K562 (cell line): ENCODE data around the gene INHA. TPM values are rescaled to one million over a fixed set of nuclear protein-coding genes. Genes with fewer than 3 reads are reported as not detected.

Source experiments
- ATAC-seq: fragments of 200-7000 bp; cut with Tn5 transposase; 3 replicates; pipeline ENCODE4 v1.9.1; 2020; ENCODE audit warnings: moderate library complexity
- BruUV-seq: library from RNA; stranded (reverse); fragments of 400-500 nt; replicated peaks from 2 replicates; lab custom pipeline; 2021; lab: Mats Ljungman, UMichigan
- CTCF ChIA-PET: fragments of 300-600 bp; formaldehyde crosslinking; extraction: SDS; loops from one replicate; lab custom pipeline; 2021; ENCODE audit warnings: low intra/inter-chr PET ratio; lab: Yijun Ruan, JAX
- POLR2A ChIA-PET: fragments of 300-600, 350-650 bp; sonication (Branson Sonifier 250); formaldehyde crosslinking; extraction: SDS; loops from one replicate; lab custom pipeline; 2021; ENCODE audit warnings: antibody characterized with exemption, inconsistent platforms; lab: Yijun Ruan, JAX
- DNase-seq, 4 experiments: peaks; one replicate each; pipeline versions ENCODE4 v3.0.0 to v3.0.0-alpha.2; 2011 to 2018; ENCODE audit warnings: low spot score in 3 of 4, mixed read lengths in 3 of 4; ENCODE audit errors: extremely low read depth in 1 of 4
- FAIRE-seq: peaks from 2 replicates; lab custom pipeline; 2011; peaks lifted over from hg19 to GRCh38; lab: Jason Lieb, UNC
- H2AFZ ChIP-seq: 2 replicates; pipeline ENCODE4 v1.6.0; 2011; ENCODE audit warnings: low read depth, low read length, control low read depth, inconsistent platforms
- H3K27ac ChIP-seq: fragments of 200-600 bp; 3 replicates; pipeline ENCODE4 v1.8.0; 2011; ENCODE audit warnings: low read depth, mild to moderate bottlenecking, control low read depth, inconsistent platforms, low read length, moderate library complexity, mixed read lengths; ENCODE audit errors: extremely low read depth
- H3K27me3 ChIP-seq, 2 experiments: fragments of 300-600 bp in 1 of 2; 2 replicates in 1 of 2; 3 replicates in 1 of 2; pipeline versions ENCODE4 v1.6.0 to v1.8.0; 2011; ENCODE audit warnings: inconsistent platforms in 2 of 2, low read length in 2 of 2, mild to moderate bottlenecking in 1 of 2, mixed read lengths in 1 of 2, moderate library complexity in 1 of 2; ENCODE audit not compliant: control insufficient read depth in 2 of 2, insufficient read depth in 2 of 2
- H3K36me3 ChIP-seq: fragments of 300-600 bp; 3 replicates; pipeline ENCODE4 v1.8.0; 2011; ENCODE audit warnings: mild to moderate bottlenecking, low read length, inconsistent platforms; ENCODE audit not compliant: control insufficient read depth, insufficient read depth
- H3K4me1 ChIP-seq, 2 experiments: fragments of 200-600 bp in 1 of 2; replicated peaks in 1 of 2; 2 replicates in 1 of 2; 3 replicates in 1 of 2; pipeline versions ENCODE4 v1.5.1 to v1.8.0; 2011; ENCODE audit warnings: inconsistent platforms in 2 of 2, low read length in 2 of 2, mild to moderate bottlenecking in 1 of 2, mixed read lengths in 1 of 2, moderate library complexity in 1 of 2; ENCODE audit not compliant: control insufficient read depth in 2 of 2, insufficient read depth in 2 of 2
- H3K4me2 ChIP-seq: 2 replicates; pipeline ENCODE4 v1.6.1; 2011; ENCODE audit warnings: low read length, control low read depth, inconsistent platforms, mixed read lengths; ENCODE audit not compliant: insufficient read depth
- H3K4me3 ChIP-seq: fragments of 200-600 bp; sonication (generic), shearing (Covaris generic); 2 replicates; pipeline ENCODE4 v1.5.1; 2016; ENCODE audit warnings: control low read depth, inconsistent platforms
- H3K79me2 ChIP-seq: fragments of 200-600 bp; 3 replicates; pipeline ENCODE4 v1.8.0; 2011; ENCODE audit warnings: low read length, inconsistent platforms; ENCODE audit not compliant: control insufficient read depth, insufficient read depth
- H3K9ac ChIP-seq, 2 experiments: 2 replicates each; pipeline versions ENCODE4 v1.6.0 to v1.6.1; 2011; ENCODE audit warnings: low read depth in 2 of 2, low read length in 2 of 2, control low read depth in 1 of 2, inconsistent platforms in 1 of 2, mild to moderate bottlenecking in 1 of 2, mixed read lengths in 1 of 2; ENCODE audit not compliant: insufficient read depth in 1 of 2
- H3K9me1 ChIP-seq: one replicate; pipeline ENCODE4 v1.6.0; 2011; ENCODE audit warnings: inconsistent platforms, mild to moderate bottlenecking, low read length, moderate library complexity; ENCODE audit not compliant: control insufficient read depth, insufficient read depth
- H3K9me3 ChIP-seq: replicated peaks from 2 replicates; pipeline ENCODE4 v1.5.1; 2011; ENCODE audit warnings: low read depth, low read length, inconsistent platforms; ENCODE audit not compliant: control insufficient read depth, insufficient read depth
- H4K20me1 ChIP-seq: replicated peaks from 2 replicates; pipeline ENCODE4 v1.6.1; 2011; ENCODE audit warnings: low read length, inconsistent platforms, mixed read lengths; ENCODE audit not compliant: control insufficient read depth, insufficient read depth
- CBFA2T2 ChIP-seq: fragments of 450-650 bp; conservative IDR thresholded peaks from 2 replicates; pipeline ENCODE4 v1.6.1; 2017; ENCODE audit warnings: mild to moderate bottlenecking
- CBFA2T3 ChIP-seq: fragments of 450-650 bp; IDR thresholded peaks from 2 replicates; pipeline ENCODE4 v1.6.1; 2017
- CEBPB ChIP-seq: fragments of 450-650 bp; IDR thresholded peaks from 2 replicates; pipeline ENCODE4 v1.6.1; 2016; ENCODE audit warnings: missing genetic modification characterization, missing compliant biosample characterization
- NCOA6 ChIP-seq: fragments of 450-650 bp; IDR thresholded peaks from 2 replicates; pipeline ENCODE4 v1.6.1; 2017; ENCODE audit warnings: mild to moderate bottlenecking
- NCOR1 ChIP-seq: fragments of 450-650 bp; IDR thresholded peaks from 2 replicates; pipeline ENCODE4 v1.6.1; 2016; ENCODE audit warnings: mild to moderate bottlenecking, moderate library complexity
- NFE2L1 ChIP-seq: fragments of 450-650 bp; IDR thresholded peaks from 2 replicates; pipeline ENCODE4 v1.6.1; 2016; ENCODE audit warnings: missing genetic modification characterization, low read depth, mild to moderate bottlenecking, missing compliant biosample characterization, moderate library complexity, borderline replicate concordance
- RBM34 ChIP-seq: fragments of 200-400 bp; formaldehyde crosslinking; IDR thresholded peaks from 2 replicates; pipeline ENCODE4 v1.6.1; 2018; ENCODE audit warnings: low read length, borderline replicate concordance; ENCODE audit not compliant: insufficient read depth
- SNRNP70 ChIP-seq: fragments of 200-400 bp; formaldehyde crosslinking; optimal IDR thresholded peaks from 2 replicates; pipeline ENCODE3; 2017; ENCODE audit warnings: low read depth, low read length
- SRSF3 ChIP-seq: fragments of 200-400 bp; formaldehyde crosslinking; IDR thresholded peaks from 2 replicates; pipeline ENCODE4 v1.6.1; 2016; ENCODE audit warnings: mild to moderate bottlenecking, low read length, moderate library complexity; ENCODE audit not compliant: insufficient read depth
- WGBS: fragments of 100-300 bp; shearing (Covaris generic); methylation state at CpG from one replicate; pipeline ENCODE4 v1.1.6; 2016; ENCODE audit warnings: low coverage, mixed read lengths; ENCODE audit not compliant: insufficient coverage; ENCODE audit errors: missing lambda C conversion rate; 5-methylcytosine and 5-hydroxymethylcytosine counted together
- in situ Hi-C: fragments of 300-500 bp; cut with MboI; formaldehyde crosslinking; loops from 4 replicates; pipeline ENCODE4 v1.15.0; 2018; ENCODE audit warnings: inconsistent platforms, mixed read lengths
- intact Hi-C: fragments of 100-400 bp; cut with micrococcal nuclease; formaldehyde crosslinking; loops from 2 replicates; pipeline ENCODE4 v1.14.2; 2022
- polyA plus RNA-seq, 8 experiments: library from polyadenylated mRNA; depleted of rRNA in 4 of 8; stranded (reverse) in 5 of 8; unstranded in 3 of 8; fragments of >200 nt; fragmentation: Nextera tagmentation in 2 of 8; fragmentation: Illumina TruSeq in 1 of 8; extraction: Ambion mirVana in 2 of 8; extraction: Trizol in 1 of 8; gene quantifications; 2 replicates each; pipeline versions ENCODE4 v1.2.1 to v1.2.3, GENCODE V29; 2011 to 2014; ENCODE audit warnings: inconsistent platforms in 1 of 8, missing spikeins in 1 of 8
- total RNA-seq, 7 experiments: library from RNA; depleted of rRNA in 6 of 7; stranded (reverse); fragments of >200 nt in 6 of 7; fragmentation: Illumina TruSeq in 2 of 7; extraction: Trizol in 2 of 7; gene quantifications; 2 replicates each; pipeline versions ENCODE4 v1.2.1 to v1.2.3, GENCODE V29; 2011 to 2021; ENCODE audit warnings: low replicate concordance in 1 of 7
- TF ChIP-seq, protein P1 (sequence below), 2 experiments: fragments of 450-650 bp in 1 of 2; sonication (generic) in 1 of 2; formaldehyde crosslinking; conservative IDR thresholded peaks; 2 replicates each; pipeline versions ENCODE4 v1.4.0 to v1.8.1; 2020 to 2022; ENCODE audit warnings: mild to moderate bottlenecking in 1 of 2, missing genetic modification reagents in 1 of 2
- TF ChIP-seq, protein P2 (sequence below): fragments of 450-650 bp; IDR thresholded peaks from 2 replicates; pipeline ENCODE4 v1.6.1; 2017; ENCODE audit warnings: mild to moderate bottlenecking, moderate library complexity
- TF ChIP-seq, protein P3 (sequence below): sonication (generic); formaldehyde crosslinking; IDR thresholded peaks from 2 replicates; pipeline ENCODE4 v1.8.1; 2023; ENCODE audit warnings: mild to moderate bottlenecking, missing genetic modification reagents
- TF ChIP-seq, protein P4 (sequence below): sonication (generic); formaldehyde crosslinking; IDR thresholded peaks from 2 replicates; pipeline ENCODE4 v1.8.1; 2022; ENCODE audit warnings: missing genetic modification reagents
- TF ChIP-seq, protein P5 (sequence below): fragments of 450-650 bp; IDR thresholded peaks from 2 replicates; pipeline ENCODE4 v1.6.1; 2016

Gene INHA
- total and polyA plus RNA-seq, 9 of the 15 experiments (the other 6 are each of a cell fraction or from before 2014, with no cell fraction given) = 0.07 to 1.9 (median 0.40) TPM

DNA sequence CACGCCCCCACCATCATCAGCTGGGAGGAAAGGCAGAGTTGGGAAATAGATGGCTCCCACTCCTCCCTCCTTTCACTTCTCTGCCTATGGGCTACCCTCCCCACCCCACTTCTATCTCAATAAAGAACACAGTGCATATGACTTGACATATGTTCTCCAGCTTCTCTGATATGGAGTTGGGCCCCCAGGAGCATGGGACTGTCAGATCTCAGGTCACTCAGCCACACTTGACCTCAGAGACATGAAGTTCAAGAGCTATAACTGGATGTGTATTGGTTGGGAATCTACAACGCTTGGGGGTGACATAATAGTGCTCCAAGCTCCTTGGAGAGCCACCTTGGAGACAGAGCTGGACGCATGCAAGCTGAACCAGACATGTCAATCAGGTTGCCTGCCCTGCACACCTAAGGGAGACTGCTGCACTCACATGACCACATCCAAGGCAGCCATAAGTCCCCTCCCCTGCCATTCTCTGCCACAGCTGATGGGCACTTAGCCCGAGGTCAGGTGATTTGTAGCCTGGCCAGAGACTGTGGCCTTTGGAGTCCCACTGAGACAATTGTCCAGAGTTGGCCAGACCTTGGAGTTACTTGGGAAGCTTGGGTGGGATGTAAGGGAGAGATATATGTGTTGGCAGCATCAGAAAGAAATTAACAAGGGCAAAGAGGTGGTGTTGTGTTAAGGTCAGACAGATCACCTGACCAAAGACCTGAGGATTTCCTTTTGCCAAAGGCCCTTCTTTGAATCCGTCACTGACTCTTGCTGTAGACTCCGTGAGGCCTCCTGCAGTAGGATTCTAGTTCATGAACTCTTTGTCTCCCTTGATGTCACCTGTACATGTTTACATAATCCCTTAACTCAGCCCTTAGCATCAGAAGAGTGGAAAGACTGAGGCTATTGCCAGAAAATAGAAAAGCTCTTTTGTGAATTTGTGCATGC lies 3.7 kb downstream of the INHA start:
- Histone ChIP-seq H2AFZ (peak overlapping the region; percentile 84; the same call in 1 of the 2 replicates), H3K4me3 (no peak overlapping the region), H3K9ac (no peak overlapping the region; a peak in 1 of 4 replicates), H3K4me2 (peak overlapping the region; percentile 35; the same call in 1 of the 2 replicates), H3K27ac (no peak overlapping the region; the same call in 2 of the 3 replicates), H3K36me3 (no peaks in the 10 kb centered on the region), H4K20me1 (no peaks in the 10 kb centered on the region), H3K4me1 (peaks cover 40 to 48% of the 10 kb centered on the region in 2 experiments; a peak in 4 of 5 replicates), H3K79me2 (peaks cover 1% of the 10 kb centered on the region; the same call in 2 of the 3 replicates), H3K27me3 (no peaks in the 10 kb centered on the region), H3K9me3 (no peaks in the 10 kb centered on the region), H3K9me1 (no peaks in the 10 kb centered on the region)
- ChIA-PET POLR2A (interaction anchor here (1.1 to 1.2 kb wide), 2 partner anchors 18 to 21 kb away, joined by 8 read pairs; partner anchors contain the start of gene STK11IP), CTCF (no interaction called here)
- 39% methylated on average over 5 of the region's 6 CpGs for WGBS
- peak; percentile 35 for FAIRE-seq
- ATAC-seq = no peak
- DNase-seq = peak; percentile 28 to 64 (median 34)
- in situ Hi-C loops = no loop called here
- intact Hi-C loops = no loop called here
- no TSS peak for BruUV-seq
- TF ChIP-seq, protein P1, sequence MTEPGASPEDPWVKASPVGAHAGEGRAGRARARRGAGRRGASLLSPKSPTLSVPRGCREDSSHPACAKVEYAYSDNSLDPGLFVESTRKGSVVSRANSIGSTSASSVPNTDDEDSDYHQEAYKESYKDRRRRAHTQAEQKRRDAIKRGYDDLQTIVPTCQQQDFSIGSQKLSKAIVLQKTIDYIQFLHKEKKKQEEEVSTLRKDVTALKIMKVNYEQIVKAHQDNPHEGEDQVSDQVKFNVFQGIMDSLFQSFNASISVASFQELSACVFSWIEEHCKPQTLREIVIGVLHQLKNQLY (CRISPR knock-in tag; conservative IDR thresholded peaks at IDR 0.05) = no peak
- TF ChIP-seq, protein P2, sequence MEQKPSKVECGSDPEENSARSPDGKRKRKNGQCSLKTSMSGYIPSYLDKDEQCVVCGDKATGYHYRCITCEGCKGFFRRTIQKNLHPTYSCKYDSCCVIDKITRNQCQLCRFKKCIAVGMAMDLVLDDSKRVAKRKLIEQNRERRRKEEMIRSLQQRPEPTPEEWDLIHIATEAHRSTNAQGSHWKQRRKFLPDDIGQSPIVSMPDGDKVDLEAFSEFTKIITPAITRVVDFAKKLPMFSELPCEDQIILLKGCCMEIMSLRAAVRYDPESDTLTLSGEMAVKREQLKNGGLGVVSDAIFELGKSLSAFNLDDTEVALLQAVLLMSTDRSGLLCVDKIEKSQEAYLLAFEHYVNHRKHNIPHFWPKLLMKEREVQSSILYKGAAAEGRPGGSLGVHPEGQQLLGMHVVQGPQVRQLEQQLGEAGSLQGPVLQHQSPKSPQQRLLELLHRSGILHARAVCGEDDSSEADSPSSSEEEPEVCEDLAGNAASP = no peak
- TF ChIP-seq NCOA6 = no peak
- TF ChIP-seq, protein P3, sequence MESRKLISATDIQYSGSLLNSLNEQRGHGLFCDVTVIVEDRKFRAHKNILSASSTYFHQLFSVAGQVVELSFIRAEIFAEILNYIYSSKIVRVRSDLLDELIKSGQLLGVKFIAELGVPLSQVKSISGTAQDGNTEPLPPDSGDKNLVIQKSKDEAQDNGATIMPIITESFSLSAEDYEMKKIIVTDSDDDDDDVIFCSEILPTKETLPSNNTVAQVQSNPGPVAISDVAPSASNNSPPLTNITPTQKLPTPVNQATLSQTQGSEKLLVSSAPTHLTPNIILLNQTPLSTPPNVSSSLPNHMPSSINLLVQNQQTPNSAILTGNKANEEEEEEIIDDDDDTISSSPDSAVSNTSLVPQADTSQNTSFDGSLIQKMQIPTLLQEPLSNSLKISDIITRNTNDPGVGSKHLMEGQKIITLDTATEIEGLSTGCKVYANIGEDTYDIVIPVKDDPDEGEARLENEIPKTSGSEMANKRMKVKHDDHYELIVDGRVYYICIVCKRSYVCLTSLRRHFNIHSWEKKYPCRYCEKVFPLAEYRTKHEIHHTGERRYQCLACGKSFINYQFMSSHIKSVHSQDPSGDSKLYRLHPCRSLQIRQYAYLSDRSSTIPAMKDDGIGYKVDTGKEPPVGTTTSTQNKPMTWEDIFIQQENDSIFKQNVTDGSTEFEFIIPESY = no peak
- peak; percentile 48 for TF ChIP-seq CBFA2T2
- TF ChIP-seq CEBPB (tag) = peak; percentile 50; the same call in 1 of the 2 replicates
- TF ChIP-seq NCOR1 = peak; percentile 24; the same call in 1 of the 2 replicates
- TF ChIP-seq, protein P4, sequence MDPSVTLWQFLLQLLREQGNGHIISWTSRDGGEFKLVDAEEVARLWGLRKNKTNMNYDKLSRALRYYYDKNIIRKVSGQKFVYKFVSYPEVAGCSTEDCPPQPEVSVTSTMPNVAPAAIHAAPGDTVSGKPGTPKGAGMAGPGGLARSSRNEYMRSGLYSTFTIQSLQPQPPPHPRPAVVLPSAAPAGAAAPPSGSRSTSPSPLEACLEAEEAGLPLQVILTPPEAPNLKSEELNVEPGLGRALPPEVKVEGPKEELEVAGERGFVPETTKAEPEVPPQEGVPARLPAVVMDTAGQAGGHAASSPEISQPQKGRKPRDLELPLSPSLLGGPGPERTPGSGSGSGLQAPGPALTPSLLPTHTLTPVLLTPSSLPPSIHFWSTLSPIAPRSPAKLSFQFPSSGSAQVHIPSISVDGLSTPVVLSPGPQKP (CRISPR knock-in tag) = no peak
- no peak for TF ChIP-seq NFE2L1
- TF ChIP-seq CBFA2T3 = peak; percentile 64
- TF ChIP-seq, protein P5, sequence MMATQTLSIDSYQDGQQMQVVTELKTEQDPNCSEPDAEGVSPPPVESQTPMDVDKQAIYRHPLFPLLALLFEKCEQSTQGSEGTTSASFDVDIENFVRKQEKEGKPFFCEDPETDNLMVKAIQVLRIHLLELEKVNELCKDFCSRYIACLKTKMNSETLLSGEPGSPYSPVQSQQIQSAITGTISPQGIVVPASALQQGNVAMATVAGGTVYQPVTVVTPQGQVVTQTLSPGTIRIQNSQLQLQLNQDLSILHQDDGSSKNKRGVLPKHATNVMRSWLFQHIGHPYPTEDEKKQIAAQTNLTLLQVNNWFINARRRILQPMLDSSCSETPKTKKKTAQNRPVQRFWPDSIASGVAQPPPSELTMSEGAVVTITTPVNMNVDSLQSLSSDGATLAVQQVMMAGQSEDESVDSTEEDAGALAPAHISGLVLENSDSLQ = 0 out of 2 replicates have a peak, but pooled peaks have one; percentile 38
- TF ChIP-seq RBM34 = no peak
- TF ChIP-seq SNRNP70 = no peak
- no peak for TF ChIP-seq SRSF3
